ENCODE measurements around the gene TULP1. TPM values are rescaled to one million over a fixed set of nuclear protein-coding genes. Genes with fewer than 3 reads are reported as not detected.

The TULP1 gene
- total and polyA plus RNA-seq, 2 of the 8 experiments (the other 6 are each of a cell fraction or from before 2014, with no cell fraction given) = 3.2 to 6.8 TPM

DNA sequence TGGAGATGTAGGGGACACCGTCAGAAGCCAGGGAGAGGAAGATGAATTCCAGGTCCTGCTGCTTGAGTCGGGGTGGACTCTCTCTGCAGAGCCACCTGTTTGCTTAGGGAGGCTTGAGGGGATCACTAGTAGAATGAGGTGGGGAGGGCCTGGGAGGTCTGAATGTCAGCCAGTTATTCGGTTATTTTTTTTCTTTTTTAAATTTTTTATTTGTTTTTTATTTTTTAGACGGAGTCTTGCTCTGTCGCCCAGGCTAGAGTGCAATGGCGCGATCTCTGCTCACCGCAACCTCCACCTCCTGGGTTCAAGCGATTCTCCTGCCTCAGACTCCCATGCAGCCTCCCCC lies 24.2 kb downstream of the TULP1 start (continued):
- TF ChIP-seq, protein P1, sequence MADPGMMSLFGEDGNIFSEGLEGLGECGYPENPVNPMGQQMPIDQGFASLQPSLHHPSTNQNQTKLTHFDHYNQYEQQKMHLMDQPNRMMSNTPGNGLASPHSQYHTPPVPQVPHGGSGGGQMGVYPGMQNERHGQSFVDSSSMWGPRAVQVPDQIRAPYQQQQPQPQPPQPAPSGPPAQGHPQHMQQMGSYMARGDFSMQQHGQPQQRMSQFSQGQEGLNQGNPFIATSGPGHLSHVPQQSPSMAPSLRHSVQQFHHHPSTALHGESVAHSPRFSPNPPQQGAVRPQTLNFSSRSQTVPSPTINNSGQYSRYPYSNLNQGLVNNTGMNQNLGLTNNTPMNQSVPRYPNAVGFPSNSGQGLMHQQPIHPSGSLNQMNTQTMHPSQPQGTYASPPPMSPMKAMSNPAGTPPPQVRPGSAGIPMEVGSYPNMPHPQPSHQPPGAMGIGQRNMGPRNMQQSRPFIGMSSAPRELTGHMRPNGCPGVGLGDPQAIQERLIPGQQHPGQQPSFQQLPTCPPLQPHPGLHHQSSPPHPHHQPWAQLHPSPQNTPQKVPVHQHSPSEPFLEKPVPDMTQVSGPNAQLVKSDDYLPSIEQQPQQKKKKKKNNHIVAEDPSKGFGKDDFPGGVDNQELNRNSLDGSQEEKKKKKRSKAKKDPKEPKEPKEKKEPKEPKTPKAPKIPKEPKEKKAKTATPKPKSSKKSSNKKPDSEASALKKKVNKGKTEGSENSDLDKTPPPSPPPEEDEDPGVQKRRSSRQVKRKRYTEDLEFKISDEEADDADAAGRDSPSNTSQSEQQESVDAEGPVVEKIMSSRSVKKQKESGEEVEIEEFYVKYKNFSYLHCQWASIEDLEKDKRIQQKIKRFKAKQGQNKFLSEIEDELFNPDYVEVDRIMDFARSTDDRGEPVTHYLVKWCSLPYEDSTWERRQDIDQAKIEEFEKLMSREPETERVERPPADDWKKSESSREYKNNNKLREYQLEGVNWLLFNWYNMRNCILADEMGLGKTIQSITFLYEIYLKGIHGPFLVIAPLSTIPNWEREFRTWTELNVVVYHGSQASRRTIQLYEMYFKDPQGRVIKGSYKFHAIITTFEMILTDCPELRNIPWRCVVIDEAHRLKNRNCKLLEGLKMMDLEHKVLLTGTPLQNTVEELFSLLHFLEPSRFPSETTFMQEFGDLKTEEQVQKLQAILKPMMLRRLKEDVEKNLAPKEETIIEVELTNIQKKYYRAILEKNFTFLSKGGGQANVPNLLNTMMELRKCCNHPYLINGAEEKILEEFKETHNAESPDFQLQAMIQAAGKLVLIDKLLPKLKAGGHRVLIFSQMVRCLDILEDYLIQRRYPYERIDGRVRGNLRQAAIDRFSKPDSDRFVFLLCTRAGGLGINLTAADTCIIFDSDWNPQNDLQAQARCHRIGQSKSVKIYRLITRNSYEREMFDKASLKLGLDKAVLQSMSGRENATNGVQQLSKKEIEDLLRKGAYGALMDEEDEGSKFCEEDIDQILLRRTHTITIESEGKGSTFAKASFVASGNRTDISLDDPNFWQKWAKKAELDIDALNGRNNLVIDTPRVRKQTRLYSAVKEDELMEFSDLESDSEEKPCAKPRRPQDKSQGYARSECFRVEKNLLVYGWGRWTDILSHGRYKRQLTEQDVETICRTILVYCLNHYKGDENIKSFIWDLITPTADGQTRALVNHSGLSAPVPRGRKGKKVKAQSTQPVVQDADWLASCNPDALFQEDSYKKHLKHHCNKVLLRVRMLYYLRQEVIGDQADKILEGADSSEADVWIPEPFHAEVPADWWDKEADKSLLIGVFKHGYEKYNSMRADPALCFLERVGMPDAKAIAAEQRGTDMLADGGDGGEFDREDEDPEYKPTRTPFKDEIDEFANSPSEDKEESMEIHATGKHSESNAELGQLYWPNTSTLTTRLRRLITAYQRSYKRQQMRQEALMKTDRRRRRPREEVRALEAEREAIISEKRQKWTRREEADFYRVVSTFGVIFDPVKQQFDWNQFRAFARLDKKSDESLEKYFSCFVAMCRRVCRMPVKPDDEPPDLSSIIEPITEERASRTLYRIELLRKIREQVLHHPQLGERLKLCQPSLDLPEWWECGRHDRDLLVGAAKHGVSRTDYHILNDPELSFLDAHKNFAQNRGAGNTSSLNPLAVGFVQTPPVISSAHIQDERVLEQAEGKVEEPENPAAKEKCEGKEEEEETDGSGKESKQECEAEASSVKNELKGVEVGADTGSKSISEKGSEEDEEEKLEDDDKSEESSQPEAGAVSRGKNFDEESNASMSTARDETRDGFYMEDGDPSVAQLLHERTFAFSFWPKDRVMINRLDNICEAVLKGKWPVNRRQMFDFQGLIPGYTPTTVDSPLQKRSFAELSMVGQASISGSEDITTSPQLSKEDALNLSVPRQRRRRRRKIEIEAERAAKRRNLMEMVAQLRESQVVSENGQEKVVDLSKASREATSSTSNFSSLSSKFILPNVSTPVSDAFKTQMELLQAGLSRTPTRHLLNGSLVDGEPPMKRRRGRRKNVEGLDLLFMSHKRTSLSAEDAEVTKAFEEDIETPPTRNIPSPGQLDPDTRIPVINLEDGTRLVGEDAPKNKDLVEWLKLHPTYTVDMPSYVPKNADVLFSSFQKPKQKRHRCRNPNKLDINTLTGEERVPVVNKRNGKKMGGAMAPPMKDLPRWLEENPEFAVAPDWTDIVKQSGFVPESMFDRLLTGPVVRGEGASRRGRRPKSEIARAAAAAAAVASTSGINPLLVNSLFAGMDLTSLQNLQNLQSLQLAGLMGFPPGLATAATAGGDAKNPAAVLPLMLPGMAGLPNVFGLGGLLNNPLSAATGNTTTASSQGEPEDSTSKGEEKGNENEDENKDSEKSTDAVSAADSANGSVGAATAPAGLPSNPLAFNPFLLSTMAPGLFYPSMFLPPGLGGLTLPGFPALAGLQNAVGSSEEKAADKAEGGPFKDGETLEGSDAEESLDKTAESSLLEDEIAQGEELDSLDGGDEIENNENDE (IDR thresholded peaks at IDR 0.05; ENCODE audit: insufficient replicate concordance, low read length) = no peak
- no peak for TF ChIP-seq BACH1 (IDR thresholded peaks at IDR 0.05; ENCODE audit: low read length)
- TF ChIP-seq, protein P2, sequence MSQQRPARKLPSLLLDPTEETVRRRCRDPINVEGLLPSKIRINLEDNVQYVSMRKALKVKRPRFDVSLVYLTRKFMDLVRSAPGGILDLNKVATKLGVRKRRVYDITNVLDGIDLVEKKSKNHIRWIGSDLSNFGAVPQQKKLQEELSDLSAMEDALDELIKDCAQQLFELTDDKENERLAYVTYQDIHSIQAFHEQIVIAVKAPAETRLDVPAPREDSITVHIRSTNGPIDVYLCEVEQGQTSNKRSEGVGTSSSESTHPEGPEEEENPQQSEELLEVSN (IDR thresholded peaks at IDR 0.05) = no peak
